ENCODE results near the gene MYO5B. TPM values are rescaled to one million over a fixed set of nuclear protein-coding genes. Genes with fewer than 3 reads are reported as not detected.
"Not testable (repeated sequence)": the region's sequence is repeated elsewhere in the genome, so short reads cannot be mapped to it uniquely, and the experiment has no call there.

Gene MYO5B
- polyA plus RNA-seq, 1 of the 3 experiments (the other 2 are of a cell fraction): 1.3 TPM

DNA sequence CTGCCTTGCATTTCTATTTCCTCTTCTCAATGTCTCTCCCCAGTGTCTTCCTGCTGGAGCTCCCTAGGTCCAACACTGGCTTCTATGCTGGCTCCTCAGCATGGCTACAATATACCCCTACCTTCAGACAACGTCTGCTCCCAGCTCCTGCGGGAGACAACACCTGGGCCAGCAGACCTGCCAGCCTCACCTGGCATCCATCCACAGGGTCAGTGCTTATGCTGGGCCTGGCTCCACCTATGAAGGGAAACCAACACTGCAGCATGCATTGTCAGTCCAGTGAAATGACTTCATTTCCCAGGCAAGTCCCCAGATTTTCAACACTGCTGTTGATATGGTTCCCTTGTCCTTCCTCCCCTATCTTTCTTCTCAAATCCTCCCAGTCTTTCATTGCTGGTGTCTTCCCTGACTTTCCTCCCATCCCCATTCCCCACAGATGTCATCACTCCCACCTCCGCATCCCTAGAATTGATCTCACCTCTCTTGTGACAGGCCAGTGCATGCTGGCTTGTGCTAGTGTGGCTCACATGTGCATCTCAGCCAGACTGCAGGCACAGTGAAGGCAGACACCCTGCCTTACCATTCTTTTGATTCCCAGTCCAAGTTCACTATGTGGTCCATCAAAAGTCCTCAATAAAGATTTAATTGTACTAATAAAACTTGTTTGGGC is 98.0 kb downstream of the MYO5B start:
- Histone ChIP-seq H3K4me2 (no peak overlapping the region), H3K36me3 (replicated peaks in 1 of 2; ENCODE audit: control insufficient read depth in 1 of 2, insufficient read depth in 2 of 2, low read length in 1 of 2) (no peaks in the 10 kb centered on the region), H2AFZ (ENCODE audit: low read depth) (no peak overlapping the region), H3K27me3 (ENCODE audit: insufficient read depth) (no peaks in the 10 kb centered on the region), H3K4me3 (ENCODE audit: low read depth in 2 of 2, low read length in 1 of 2) (no peak overlapping the region), H3K79me2 (ENCODE audit: insufficient read depth) (no peaks in the 10 kb centered on the region), H3F3A (replicated peaks; ENCODE audit: insufficient read depth) (no peaks in the 10 kb centered on the region), H3K9ac (no peak overlapping the region), H3K9me3 (no peaks in the 10 kb centered on the region), H3K9me2 (no peaks in the 10 kb centered on the region), H3K4me1 (ENCODE audit: control insufficient read depth in 1 of 2, insufficient read depth in 2 of 2, low read depth in 1 of 2, low read length in 1 of 2) (no peaks in the 10 kb centered on the region), H4K20me1 (ENCODE audit: insufficient read depth) (no peaks in the 10 kb centered on the region), H3K27ac (ENCODE audit: low read depth in 2 of 2, low read length in 1 of 2) (no peak overlapping the region)
- WGBS (ENCODE audit: low lambda C conversion rate): 23% methylated on average over 3 of the region's 3 CpGs
- POLR2A ChIA-PET: no interaction called here
- TF ChIP-seq TCF12 (IDR thresholded peaks at IDR 0.05): no peak
- TF ChIP-seq, protein P1, sequence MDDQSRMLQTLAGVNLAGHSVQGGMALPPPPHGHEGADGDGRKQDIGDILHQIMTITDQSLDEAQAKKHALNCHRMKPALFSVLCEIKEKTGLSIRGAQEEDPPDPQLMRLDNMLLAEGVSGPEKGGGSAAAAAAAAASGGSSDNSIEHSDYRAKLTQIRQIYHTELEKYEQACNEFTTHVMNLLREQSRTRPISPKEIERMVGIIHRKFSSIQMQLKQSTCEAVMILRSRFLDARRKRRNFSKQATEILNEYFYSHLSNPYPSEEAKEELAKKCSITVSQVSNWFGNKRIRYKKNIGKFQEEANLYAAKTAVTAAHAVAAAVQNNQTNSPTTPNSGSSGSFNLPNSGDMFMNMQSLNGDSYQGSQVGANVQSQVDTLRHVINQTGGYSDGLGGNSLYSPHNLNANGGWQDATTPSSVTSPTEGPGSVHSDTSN (IDR thresholded peaks at IDR 0.05): no peak
- TF ChIP-seq YY1 (IDR thresholded peaks at IDR 0.05; ENCODE audit: low read depth): no peak
- no peak for TF ChIP-seq CHD2 (IDR thresholded peaks at IDR 0.05; ENCODE audit: low read length, partially characterized antibody)
- TF ChIP-seq, protein P2, sequence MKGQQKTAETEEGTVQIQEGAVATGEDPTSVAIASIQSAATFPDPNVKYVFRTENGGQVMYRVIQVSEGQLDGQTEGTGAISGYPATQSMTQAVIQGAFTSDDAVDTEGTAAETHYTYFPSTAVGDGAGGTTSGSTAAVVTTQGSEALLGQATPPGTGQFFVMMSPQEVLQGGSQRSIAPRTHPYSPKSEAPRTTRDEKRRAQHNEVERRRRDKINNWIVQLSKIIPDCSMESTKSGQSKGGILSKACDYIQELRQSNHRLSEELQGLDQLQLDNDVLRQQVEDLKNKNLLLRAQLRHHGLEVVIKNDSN (IDR thresholded peaks at IDR 0.05; ENCODE audit: borderline replicate concordance, low read depth): no peak
- TF ChIP-seq MXI1 (IDR thresholded peaks at IDR 0.05; ENCODE audit: low read depth, low read length): no peak
- no peak for TF ChIP-seq RFX5 (IDR thresholded peaks at IDR 0.05; ENCODE audit: low read length)
- no peak for TF ChIP-seq TAF1 (IDR thresholded peaks at IDR 0.05; ENCODE audit: borderline replicate concordance, low read depth, low read length)
- TF ChIP-seq NRF1 (IDR thresholded peaks at IDR 0.05; ENCODE audit: low read depth, low read length): no peak
- TF ChIP-seq, protein P3, sequence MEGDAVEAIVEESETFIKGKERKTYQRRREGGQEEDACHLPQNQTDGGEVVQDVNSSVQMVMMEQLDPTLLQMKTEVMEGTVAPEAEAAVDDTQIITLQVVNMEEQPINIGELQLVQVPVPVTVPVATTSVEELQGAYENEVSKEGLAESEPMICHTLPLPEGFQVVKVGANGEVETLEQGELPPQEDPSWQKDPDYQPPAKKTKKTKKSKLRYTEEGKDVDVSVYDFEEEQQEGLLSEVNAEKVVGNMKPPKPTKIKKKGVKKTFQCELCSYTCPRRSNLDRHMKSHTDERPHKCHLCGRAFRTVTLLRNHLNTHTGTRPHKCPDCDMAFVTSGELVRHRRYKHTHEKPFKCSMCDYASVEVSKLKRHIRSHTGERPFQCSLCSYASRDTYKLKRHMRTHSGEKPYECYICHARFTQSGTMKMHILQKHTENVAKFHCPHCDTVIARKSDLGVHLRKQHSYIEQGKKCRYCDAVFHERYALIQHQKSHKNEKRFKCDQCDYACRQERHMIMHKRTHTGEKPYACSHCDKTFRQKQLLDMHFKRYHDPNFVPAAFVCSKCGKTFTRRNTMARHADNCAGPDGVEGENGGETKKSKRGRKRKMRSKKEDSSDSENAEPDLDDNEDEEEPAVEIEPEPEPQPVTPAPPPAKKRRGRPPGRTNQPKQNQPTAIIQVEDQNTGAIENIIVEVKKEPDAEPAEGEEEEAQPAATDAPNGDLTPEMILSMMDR (IDR thresholded peaks at IDR 0.05): no peak
- no peak for TF ChIP-seq RAD21 (IDR thresholded peaks at IDR 0.05; ENCODE audit: low read length)
- TF ChIP-seq, protein P4, sequence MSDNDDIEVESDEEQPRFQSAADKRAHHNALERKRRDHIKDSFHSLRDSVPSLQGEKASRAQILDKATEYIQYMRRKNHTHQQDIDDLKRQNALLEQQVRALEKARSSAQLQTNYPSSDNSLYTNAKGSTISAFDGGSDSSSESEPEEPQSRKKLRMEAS (IDR thresholded peaks at IDR 0.05; ENCODE audit: low read depth): no peak
- TF ChIP-seq RXRA (IDR thresholded peaks at IDR 0.05; ENCODE audit: borderline replicate concordance, low read depth): no peak
- TF ChIP-seq, protein P5, sequence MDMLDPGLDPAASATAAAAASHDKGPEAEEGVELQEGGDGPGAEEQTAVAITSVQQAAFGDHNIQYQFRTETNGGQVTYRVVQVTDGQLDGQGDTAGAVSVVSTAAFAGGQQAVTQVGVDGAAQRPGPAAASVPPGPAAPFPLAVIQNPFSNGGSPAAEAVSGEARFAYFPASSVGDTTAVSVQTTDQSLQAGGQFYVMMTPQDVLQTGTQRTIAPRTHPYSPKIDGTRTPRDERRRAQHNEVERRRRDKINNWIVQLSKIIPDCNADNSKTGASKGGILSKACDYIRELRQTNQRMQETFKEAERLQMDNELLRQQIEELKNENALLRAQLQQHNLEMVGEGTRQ (IDR thresholded peaks at IDR 0.05; ENCODE audit: borderline replicate concordance, low read depth, low read length): no peak
- no peak for DNase-seq
- CTCF ChIA-PET: no interaction called here

DNA sequence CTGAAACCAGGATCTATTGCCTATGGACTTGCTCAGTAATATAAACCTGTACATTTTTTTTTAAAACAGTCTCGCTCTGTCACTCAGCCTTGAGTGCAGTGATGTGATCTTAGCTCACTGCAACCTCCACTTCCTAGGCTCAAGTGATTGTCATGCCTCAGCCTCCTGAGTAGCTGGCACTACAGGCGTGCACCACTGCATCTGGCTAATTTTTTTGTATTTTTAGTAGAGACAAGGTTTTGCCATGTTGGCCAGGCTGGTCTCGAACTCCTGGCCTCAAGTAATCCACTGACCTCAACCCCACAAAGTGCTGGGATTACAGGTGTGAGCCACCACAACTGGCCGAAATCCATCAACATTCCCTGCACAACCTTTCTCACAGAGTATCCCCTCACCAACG is 100.2 kb downstream of the MYO5B start:
- H3K27me3 ChIP-seq (ENCODE audit: insufficient read depth); H3K4me1 ChIP-seq (ENCODE audit: control insufficient read depth in 1 of 2, insufficient read depth in 2 of 2, low read depth in 1 of 2, low read length in 1 of 2); H3K9me3 ChIP-seq; H3K4me2 ChIP-seq; H3K4me3 ChIP-seq (ENCODE audit: low read depth in 2 of 2, low read length in 1 of 2); H3K27ac ChIP-seq (ENCODE audit: low read depth in 2 of 2, low read length in 1 of 2); H3K9me2 ChIP-seq; H3K36me3 ChIP-seq (replicated peaks in 1 of 2; ENCODE audit: control insufficient read depth in 1 of 2, insufficient read depth in 2 of 2, low read length in 1 of 2); H2AFZ ChIP-seq (ENCODE audit: low read depth); H3F3A ChIP-seq (replicated peaks; ENCODE audit: insufficient read depth); DNase-seq; CTCF ChIA-PET; H4K20me1 ChIP-seq (ENCODE audit: insufficient read depth); H3K9ac ChIP-seq; H3K79me2 ChIP-seq (ENCODE audit: insufficient read depth); POLR2A ChIA-PET: not testable (repeated sequence)
- 23% methylated on average over 5 of the region's 5 CpGs for WGBS (ENCODE audit: low lambda C conversion rate)

All from SK-N-SH (cell line).